Nucleus accumbens (tissue), 56 donors: ENCODE results near the gene TP63.

Source experiments
- DNase-seq, 56 donors: peaks; one replicate each; lab custom pipeline; 2025; lab: John Stamatoyannopoulos, UW

Gene TP63

DNA sequence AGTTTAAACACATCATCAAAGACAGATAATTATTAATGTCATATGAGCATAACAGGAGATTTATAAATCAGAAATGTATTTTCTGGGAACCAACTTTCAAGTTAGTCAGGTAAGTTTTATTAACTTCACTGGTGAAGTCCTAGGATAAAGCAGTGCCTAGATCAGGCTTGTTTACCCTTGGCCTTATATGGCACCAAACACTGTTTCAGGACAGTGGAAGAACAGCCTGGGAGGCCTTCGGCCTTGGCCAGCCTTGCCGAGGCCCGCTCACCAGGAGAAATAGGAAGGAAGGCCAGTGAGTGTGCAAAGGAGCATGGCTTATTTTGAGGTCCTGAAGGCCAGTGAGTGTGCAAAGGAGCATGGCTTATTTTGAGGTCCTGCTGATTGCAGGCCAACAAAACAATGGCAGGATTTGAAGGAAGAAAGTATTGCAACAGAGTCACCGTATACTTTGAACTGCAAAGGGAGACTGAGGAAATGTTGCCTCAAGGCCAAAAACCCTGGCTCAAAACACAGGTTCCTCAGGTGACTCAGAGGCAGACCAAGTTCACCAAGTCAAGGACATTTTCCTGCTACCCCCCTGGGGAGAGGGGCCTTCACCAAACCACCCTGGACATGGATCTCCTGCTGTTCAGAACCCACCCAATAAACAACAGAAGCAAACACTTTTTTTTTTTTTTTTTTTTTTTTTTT is 174.3 kb downstream of the TP63 start:
- DNase-seq = no peak

- DNase-seq = no peak
Observed at GRCh38 chr3:189806171-189806951, 175.2 kb downstream of the TP63 start.

DNA sequence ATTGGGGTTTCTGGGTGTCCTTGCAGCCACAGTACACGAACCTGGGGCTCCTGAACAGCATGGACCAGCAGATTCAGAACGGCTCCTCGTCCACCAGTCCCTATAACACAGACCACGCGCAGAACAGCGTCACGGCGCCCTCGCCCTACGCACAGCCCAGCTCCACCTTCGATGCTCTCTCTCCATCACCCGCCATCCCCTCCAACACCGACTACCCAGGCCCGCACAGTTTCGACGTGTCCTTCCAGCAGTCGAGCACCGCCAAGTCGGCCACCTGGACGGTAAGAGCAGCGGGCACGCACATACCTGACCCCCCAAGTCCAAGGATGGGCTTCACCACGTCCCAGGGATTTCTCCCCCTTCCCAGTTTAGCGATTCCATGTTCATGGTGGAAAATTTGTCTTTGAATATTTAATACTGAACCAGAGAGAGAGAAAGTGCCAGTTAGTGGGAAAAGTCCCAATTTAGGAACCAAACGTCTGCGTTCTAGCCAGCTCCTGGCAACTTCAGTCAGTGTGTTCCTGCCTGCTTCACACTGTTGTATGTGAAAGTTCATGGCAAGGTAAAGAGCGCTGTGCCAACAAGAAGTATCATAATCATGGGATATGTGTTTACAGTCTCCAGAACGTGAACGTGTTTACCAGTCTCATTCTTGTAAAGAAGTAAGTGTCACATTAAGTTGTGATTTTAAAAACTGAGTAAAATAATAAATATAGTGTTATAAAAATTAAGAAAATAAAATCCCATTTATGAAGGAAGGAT is 177.2 kb downstream of the TP63 start:
- no peak for DNase-seq

- no peak for DNase-seq
Observed at GRCh38 chr3:189809583-189809982, 178.4 kb downstream of the TP63 start.

GRCh38 chr3:189812806-189813465 is 181.7 kb downstream of the TP63 start:
- DNase-seq = no peak

- no peak for DNase-seq
Observed at GRCh38 chr3:189813647-189814240, 182.6 kb downstream of the TP63 start.

- no peak for DNase-seq
Observed at GRCh38 chr3:189820365-189820720, 189.2 kb downstream of the TP63 start.

DNA sequence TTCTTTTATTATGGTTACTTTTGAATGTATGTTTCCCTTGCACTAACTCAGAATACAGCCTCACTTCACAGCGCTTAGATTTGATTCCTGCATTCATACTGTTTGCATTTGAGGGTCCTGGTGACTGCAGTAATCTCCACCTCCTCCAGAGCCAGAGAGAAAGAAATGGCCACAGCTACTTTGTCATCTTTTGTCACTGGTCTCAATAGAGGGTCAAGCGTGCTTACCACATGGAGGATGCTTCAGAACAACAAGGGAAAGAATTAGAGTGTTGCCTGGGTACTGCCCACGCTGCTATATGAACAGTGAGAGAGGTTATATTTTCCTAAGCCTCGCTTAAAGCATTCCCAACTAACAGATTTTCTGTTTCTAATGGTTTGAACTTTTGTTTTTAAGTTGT is 190.1 kb downstream of the TP63 start:
- no peak for DNase-seq

DNA sequence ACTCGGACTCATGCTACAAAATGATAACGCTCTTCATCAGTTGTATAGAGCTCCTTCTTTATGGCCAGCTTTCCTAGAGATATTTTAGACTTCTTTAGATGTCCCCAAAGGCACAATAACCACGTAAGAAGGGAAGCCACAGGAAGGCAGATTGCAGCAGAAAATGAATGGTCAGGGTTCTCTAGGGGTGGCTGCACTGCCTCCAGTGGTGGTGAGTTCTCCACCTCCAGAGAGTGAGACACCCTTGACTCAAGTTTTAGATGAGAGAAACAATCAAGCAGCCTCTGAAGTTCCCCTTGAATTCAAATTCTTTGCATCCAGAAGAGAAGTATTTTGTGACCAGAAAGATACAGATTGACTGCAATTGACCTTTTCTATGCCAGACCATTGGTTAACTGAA is 191.5 kb downstream of the TP63 start:
- no peak for DNase-seq

- no peak for DNase-seq
Observed at GRCh38 chr3:189824629-189825312, 193.6 kb downstream of the TP63 start.

- no peak for DNase-seq
Observed at GRCh38 chr3:189826566-189826965, 195.4 kb downstream of the TP63 start.

- no peak for DNase-seq
Observed at GRCh38 chr3:189827108-189827507, 195.9 kb downstream of the TP63 start.

DNA sequence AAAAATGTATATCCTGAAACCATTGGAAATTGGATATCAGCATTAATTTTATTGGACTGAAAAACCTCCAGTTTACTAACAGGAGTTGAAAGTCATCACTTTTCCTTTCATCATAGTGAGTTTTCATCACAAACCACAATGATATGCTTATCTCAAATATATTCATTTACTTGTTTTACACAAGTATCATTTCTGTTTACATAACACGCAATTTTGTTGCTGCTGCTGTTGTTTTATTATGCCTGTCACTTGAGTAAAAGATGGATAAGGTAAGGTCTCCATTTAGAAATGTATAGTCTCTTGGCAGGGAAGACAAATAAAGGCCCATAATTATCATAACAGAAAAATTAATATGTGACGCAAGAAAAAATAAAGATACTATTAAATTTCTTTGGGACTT is 199.2 kb downstream of the TP63 start:
- DNase-seq = no peak

- DNase-seq = no peak
Observed at GRCh38 chr3:189833266-189833665, 202.1 kb downstream of the TP63 start.

- no peak for DNase-seq
Observed at GRCh38 chr3:189833996-189834395, 202.8 kb downstream of the TP63 start.

DNA sequence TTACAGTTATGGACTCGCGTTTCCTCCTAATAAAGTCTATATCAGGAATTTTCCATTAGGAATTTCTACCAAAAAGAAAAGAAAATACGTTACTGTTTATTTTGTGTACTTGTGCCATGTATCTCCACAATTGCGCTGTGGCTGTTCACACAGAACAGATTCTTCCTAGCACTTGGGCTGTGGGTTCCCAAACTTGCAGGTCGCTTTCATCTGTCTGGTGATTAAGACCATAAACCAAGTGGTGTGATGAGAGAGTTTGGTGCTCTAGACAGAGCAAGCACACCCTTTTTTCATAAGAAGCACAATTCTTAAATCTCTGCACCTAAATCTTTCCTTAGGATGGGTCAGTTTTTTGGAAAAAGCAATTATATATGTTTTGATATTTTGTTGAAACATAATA is 203.3 kb downstream of the TP63 start:
- DNase-seq = no peak

DNA sequence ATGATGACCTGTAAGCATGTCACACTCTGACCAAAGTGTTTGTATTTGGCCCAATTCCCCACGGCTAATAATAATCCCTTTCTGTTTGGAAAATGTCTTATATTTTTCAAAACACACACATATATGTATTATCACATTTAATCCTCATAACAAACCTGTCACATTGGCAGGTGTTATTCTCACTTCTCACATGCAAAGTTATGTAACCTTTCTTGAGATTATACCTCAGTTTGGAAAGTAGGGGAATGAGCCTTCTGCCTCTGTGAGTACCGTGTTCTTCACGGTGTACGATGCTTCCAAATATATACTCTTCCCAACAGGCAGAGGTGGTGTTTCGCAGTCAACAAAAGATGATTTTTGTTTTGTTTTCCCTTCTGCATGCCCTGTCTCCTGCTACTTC is 205.6 kb downstream of the TP63 start:
- no peak for DNase-seq

DNA sequence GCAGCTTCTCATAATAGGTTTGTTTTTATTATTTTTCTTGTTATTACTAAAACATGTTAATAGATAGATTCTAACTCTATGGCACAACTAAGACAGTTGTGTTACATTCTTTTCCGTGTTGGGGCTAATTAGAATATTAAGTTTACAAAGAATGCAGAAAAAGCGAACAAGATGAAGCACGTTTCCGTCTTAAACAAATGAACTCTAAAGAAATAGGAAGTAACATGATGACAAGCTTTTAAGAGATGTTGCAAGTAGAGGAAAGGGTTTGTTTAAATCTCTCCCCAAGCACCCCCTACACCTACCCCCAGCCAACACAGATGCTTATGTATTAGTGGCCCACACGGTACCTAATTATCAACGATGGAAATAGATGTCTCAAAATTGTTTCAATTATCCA is 207.1 kb downstream of the TP63 start:
- DNase-seq = no peak

DNA sequence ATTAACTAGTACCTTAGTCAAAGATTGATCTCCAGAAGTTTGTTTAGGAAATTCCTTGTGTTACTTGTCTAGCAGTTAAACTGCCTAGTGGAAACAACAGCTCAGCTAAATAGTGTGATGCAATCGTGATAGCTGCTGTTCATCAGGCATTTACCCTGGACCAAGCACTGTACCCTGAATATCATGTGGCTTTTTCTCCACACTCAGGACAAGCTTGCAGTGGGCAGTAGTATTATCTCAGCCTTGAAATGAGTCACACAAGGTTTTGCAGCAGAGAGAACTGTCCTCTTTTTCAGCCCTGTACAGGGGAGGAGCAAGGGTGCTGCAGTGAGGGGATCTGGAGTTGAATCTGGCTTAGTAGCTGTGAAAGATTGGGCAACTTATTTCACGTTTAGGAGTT is 208.4 kb downstream of the TP63 start:
- no peak for DNase-seq
